ENCODE results near the gene DCUN1D1.

DNA sequence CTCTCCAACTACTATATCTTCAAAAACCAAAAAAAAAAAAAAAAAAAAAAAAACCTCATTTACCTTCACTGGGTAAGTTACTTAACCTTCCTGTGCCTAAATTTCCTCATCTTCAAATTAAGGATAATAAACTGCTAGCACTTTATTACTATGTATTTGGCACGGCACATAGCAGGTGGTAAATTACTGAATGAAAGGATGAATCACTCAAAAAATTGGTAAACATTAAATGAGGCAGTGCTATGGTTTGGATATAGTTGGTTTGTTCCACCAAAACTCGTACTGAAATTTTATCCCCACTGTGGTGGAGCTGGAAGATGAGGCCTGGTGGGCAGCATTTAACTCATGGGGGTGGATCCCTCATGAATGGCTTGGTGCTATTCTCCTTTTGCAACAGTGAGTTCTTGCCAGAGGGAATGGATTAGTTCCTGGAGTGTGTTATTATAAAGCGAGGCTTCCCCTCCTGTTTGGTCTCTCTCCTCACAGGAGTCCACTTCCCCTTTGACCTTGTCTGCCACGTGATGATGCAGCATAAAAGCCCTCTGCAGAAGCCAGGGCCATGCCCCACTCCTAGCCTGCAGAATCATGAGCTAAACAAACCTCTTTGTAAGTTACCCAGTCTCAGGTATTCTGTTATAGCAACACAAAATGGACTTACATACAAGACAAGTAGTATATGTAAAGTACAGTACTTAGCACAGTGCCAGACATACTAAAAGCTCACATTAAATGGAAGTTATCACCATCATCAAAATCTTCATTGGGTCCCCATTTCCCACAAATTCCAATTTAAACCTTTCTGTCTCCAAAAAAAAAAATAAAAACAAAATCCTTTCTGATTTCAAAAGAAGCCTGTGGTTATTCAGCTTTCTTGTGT is 20.6 kb downstream of the DCUN1D1 start:
- TF ChIP-seq POLR2A (IDR thresholded peaks at IDR 0.05; ENCODE audit: low read depth), result no peak
- TF ChIP-seq, protein P1, sequence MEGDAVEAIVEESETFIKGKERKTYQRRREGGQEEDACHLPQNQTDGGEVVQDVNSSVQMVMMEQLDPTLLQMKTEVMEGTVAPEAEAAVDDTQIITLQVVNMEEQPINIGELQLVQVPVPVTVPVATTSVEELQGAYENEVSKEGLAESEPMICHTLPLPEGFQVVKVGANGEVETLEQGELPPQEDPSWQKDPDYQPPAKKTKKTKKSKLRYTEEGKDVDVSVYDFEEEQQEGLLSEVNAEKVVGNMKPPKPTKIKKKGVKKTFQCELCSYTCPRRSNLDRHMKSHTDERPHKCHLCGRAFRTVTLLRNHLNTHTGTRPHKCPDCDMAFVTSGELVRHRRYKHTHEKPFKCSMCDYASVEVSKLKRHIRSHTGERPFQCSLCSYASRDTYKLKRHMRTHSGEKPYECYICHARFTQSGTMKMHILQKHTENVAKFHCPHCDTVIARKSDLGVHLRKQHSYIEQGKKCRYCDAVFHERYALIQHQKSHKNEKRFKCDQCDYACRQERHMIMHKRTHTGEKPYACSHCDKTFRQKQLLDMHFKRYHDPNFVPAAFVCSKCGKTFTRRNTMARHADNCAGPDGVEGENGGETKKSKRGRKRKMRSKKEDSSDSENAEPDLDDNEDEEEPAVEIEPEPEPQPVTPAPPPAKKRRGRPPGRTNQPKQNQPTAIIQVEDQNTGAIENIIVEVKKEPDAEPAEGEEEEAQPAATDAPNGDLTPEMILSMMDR (IDR thresholded peaks at IDR 0.05), result no peak

Data from esophagus muscularis mucosa (tissue), 3 donors.